ENCODE results near the gene TENM4.

DNA sequence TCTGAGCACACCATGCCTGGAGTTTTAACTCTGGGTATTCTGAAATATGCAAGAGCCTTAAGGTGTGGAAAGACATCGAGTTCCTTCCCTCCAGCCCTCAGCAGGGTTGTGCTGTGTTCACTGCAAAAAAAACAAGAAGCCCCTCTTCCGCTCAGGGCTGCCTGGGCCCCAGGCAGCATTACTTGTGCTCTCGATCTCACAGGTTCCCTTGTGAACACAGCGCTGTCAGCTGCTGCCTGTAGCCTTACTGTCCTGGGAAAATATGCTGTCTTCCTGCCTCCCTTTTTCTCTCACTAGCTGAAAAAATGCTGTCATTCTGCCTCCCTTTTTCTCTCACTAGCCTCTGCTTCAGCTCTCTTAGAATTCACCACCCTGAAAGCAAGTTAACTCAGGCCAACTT lies 15.7 kb upstream of the TENM4 start:
- TF ChIP-seq, protein P1, sequence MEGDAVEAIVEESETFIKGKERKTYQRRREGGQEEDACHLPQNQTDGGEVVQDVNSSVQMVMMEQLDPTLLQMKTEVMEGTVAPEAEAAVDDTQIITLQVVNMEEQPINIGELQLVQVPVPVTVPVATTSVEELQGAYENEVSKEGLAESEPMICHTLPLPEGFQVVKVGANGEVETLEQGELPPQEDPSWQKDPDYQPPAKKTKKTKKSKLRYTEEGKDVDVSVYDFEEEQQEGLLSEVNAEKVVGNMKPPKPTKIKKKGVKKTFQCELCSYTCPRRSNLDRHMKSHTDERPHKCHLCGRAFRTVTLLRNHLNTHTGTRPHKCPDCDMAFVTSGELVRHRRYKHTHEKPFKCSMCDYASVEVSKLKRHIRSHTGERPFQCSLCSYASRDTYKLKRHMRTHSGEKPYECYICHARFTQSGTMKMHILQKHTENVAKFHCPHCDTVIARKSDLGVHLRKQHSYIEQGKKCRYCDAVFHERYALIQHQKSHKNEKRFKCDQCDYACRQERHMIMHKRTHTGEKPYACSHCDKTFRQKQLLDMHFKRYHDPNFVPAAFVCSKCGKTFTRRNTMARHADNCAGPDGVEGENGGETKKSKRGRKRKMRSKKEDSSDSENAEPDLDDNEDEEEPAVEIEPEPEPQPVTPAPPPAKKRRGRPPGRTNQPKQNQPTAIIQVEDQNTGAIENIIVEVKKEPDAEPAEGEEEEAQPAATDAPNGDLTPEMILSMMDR (IDR thresholded peaks at IDR 0.05): no peak
- TF ChIP-seq EZH2 (IDR thresholded peaks at IDR 0.05): no peak

Measured in neural progenitor cell (in vitro differentiated cells).